Parathyroid adenoma (tissue), 2 donors: Measurements from ENCODE around the gene BANP.
"Not testable (repeated sequence)": the region's sequence is repeated elsewhere in the genome, so short reads cannot be mapped to it uniquely, and the experiment has no call there.

Experiments
- H2AFZ ChIP-seq: fragments of 300-600 bp; sonication (generic); one replicate; pipeline ENCODE4 v1.7.0; 2017; ENCODE audit warnings: antibody characterized with exemption, mild to moderate bottlenecking
- H3K27ac ChIP-seq: fragments of 300-600 bp; sonication (generic); one replicate; pipeline ENCODE4 v1.7.0; 2017
- H3K27me3 ChIP-seq: fragments of 300-600 bp; sonication (generic); one replicate; pipeline ENCODE4 v1.7.0; 2017; ENCODE audit warnings: low read length; ENCODE audit not compliant: control insufficient read depth, insufficient read depth
- H3K36me3 ChIP-seq: fragments of 300-600 bp; sonication (generic); one replicate; pipeline ENCODE4 v1.7.0; 2017; ENCODE audit warnings: low read length; ENCODE audit not compliant: control insufficient read depth, insufficient read depth
- H3K4me1 ChIP-seq: fragments of 300-600 bp; sonication (generic); one replicate; pipeline ENCODE4 v1.7.0; 2017; ENCODE audit warnings: control low read depth
- H3K4me2 ChIP-seq: fragments of 300-600 bp; sonication (generic); one replicate; pipeline ENCODE4 v1.7.0; 2017; ENCODE audit warnings: low read length
- H3K4me3 ChIP-seq: fragments of 300-600 bp; sonication (generic); one replicate; pipeline ENCODE4 v1.7.0; 2017; ENCODE audit warnings: low read depth, low read length
- H3K79me2 ChIP-seq: fragments of 300-600 bp; sonication (generic); one replicate; pipeline ENCODE4 v1.7.0; 2017; ENCODE audit warnings: control low read depth
- H3K9ac ChIP-seq: fragments of 300-600 bp; sonication (generic); one replicate; pipeline ENCODE4 v1.7.0; 2017; ENCODE audit warnings: mild to moderate bottlenecking
- H3K9me3 ChIP-seq: fragments of 300-600 bp; sonication (generic); one replicate; pipeline ENCODE4 v1.7.0; 2017; ENCODE audit warnings: low read length; ENCODE audit not compliant: control insufficient read depth
- CTCF ChIP-seq: fragments of 300-600 bp; sonication (generic); IDR thresholded peaks from one replicate; pipeline ENCODE4 v1.7.0; 2017; ENCODE audit warnings: antibody characterized with exemption, mild to moderate bottlenecking
- donor health status: primary hyperparathyroidism.

Gene BANP

GRCh38 chr16:88113545-88114045, 162.4 kb downstream of the BANP start:
- Histone ChIP-seq H3K4me1 (no peaks in the 10 kb centered on the region), H3K27ac (no peak overlapping the region), H2AFZ (no peak overlapping the region), H3K9me3 (no peaks in the 10 kb centered on the region), H3K9ac (no peak overlapping the region), H3K4me3 (no peak overlapping the region), H3K79me2 (no peaks in the 10 kb centered on the region), H3K36me3 (no peaks in the 10 kb centered on the region), H3K4me2 (no peak overlapping the region), H3K27me3 (no peaks in the 10 kb centered on the region)
- TF ChIP-seq CTCF, result no peak

GRCh38 chr16:88114541-88115228, 163.5 kb downstream of the BANP start:
- not testable (repeated sequence) for H3K4me3 ChIP-seq, H3K4me1 ChIP-seq, H3K27ac ChIP-seq, H2AFZ ChIP-seq, H3K9me3 ChIP-seq, H3K27me3 ChIP-seq, H3K36me3 ChIP-seq, H3K79me2 ChIP-seq, H3K9ac ChIP-seq, H3K4me2 ChIP-seq

GRCh38 chr16:88116121-88116520, 164.9 kb downstream of the BANP start:
- TF ChIP-seq CTCF, result no peak
- Histone ChIP-seq H3K36me3 (no peaks in the 10 kb centered on the region), H3K4me2 (no peak overlapping the region), H3K79me2 (no peaks in the 10 kb centered on the region), H3K4me3 (no peak overlapping the region), H3K4me1 (no peaks in the 10 kb centered on the region), H3K27ac (no peak overlapping the region), H2AFZ (no peak overlapping the region), H3K27me3 (no peaks in the 10 kb centered on the region), H3K9ac (no peak overlapping the region), H3K9me3 (no peaks in the 10 kb centered on the region)

- no peaks in the 10 kb centered on the region for H3K36me3 ChIP-seq
- H3K4me1 ChIP-seq, result no peaks in the 10 kb centered on the region
- H3K27me3 ChIP-seq, result no peaks in the 10 kb centered on the region
- TF ChIP-seq CTCF, result no peak
- no peak overlapping the region for H3K9ac ChIP-seq
- no peak overlapping the region for H3K4me3 ChIP-seq
- no peak overlapping the region for H3K4me2 ChIP-seq
- H3K79me2 ChIP-seq, result no peaks in the 10 kb centered on the region
- H2AFZ ChIP-seq, result no peak overlapping the region
- no peaks in the 10 kb centered on the region for H3K9me3 ChIP-seq
- H3K27ac ChIP-seq, result no peak overlapping the region
Measured at GRCh38 chr16:88117476-88117868, 166.2 kb downstream of the BANP start.

GRCh38 chr16:88118376-88118775, 167.1 kb downstream of the BANP start:
- H3K4me2 ChIP-seq, result no peak overlapping the region
- H3K79me2 ChIP-seq, result no peaks in the 10 kb centered on the region
- H3K27me3 ChIP-seq, result no peaks in the 10 kb centered on the region
- H3K4me3 ChIP-seq, result no peak overlapping the region
- no peaks in the 10 kb centered on the region for H3K9me3 ChIP-seq
- H3K27ac ChIP-seq, result no peak overlapping the region
- no peaks in the 10 kb centered on the region for H3K4me1 ChIP-seq
- H2AFZ ChIP-seq, result no peak overlapping the region
- no peak for TF ChIP-seq CTCF
- H3K9ac ChIP-seq, result no peak overlapping the region
- H3K36me3 ChIP-seq, result no peaks in the 10 kb centered on the region

- not testable (repeated sequence) for H3K36me3 ChIP-seq, H3K4me1 ChIP-seq, H3K27me3 ChIP-seq, H3K9ac ChIP-seq, H3K4me3 ChIP-seq, H3K27ac ChIP-seq, H3K79me2 ChIP-seq, H2AFZ ChIP-seq, H3K4me2 ChIP-seq, H3K9me3 ChIP-seq
Measured at GRCh38 chr16:88118852-88119741, 167.9 kb downstream of the BANP start.

GRCh38 chr16:88119881-88120751, 168.9 kb downstream of the BANP start:
- H3K9me3 ChIP-seq, H3K9ac ChIP-seq, H3K4me1 ChIP-seq, H3K36me3 ChIP-seq, H3K79me2 ChIP-seq, H3K27me3 ChIP-seq, H2AFZ ChIP-seq, H3K4me2 ChIP-seq, H3K4me3 ChIP-seq, H3K27ac ChIP-seq: not testable (repeated sequence)
